CD4-positive, alpha-beta T cell (primary cell): ENCODE data around the gene ANKHD1. TPM values are rescaled to one million over a fixed set of nuclear protein-coding genes. Genes with fewer than 3 reads are reported as not detected.

Experiments used
- ATAC-seq: fragments of 200-7000 bp; cut with Tn5 transposase; one replicate; pipeline ENCODE4 v1.10.0; 2022; ENCODE audit warnings: mild to moderate bottlenecking; ENCODE audit not compliant: poor library complexity
- CTCF ChIA-PET: fragments of 350-600 bp; sonication (Branson Sonifier 250); formaldehyde crosslinking; loops from one replicate; lab custom pipeline; 2021; ENCODE audit warnings: antibody characterized with exemption, inconsistent platforms; lab: Charles Lee
- POLR2A ChIA-PET: fragments of 350-600 bp; sonication (Branson Sonifier 250); formaldehyde crosslinking; loops from one replicate; lab custom pipeline; 2021; ENCODE audit warnings: antibody characterized with exemption, inconsistent platforms; lab: Charles Lee
- DNase-seq, 14 experiments: peaks; one replicate each; pipeline ENCODE4 v3.0.0-alpha.2; 2013 to 2020; ENCODE audit warnings: mixed read lengths in 2 of 14
- H3K27ac ChIP-seq, 2 donors: one replicate each; pipeline versions ENCODE4 v1.5.1 to v1.7.0; 2013; ENCODE audit warnings: low read length in 2 of 2, low read depth in 1 of 2, mild to moderate bottlenecking in 1 of 2
- H3K27me3 ChIP-seq, 2 experiments: 1 replicate in 1 of 2; 2 replicates in 1 of 2; pipeline versions ENCODE4 v1.6.1 to v1.7.0; 2013; ENCODE audit warnings: low read length in 2 of 2, control low read depth in 1 of 2, mild to moderate bottlenecking in 1 of 2, moderate library complexity in 1 of 2; ENCODE audit not compliant: insufficient read depth in 2 of 2, control insufficient read depth in 1 of 2
- H3K36me3 ChIP-seq: one replicate; pipeline ENCODE4 v1.6.1; 2013; ENCODE audit warnings: low read length, control low read depth; ENCODE audit not compliant: insufficient read depth
- H3K4me1 ChIP-seq: one replicate; pipeline ENCODE4 v1.6.1; 2013; ENCODE audit warnings: low read length, control low read depth; ENCODE audit not compliant: insufficient read depth
- H3K4me3 ChIP-seq: one replicate; pipeline ENCODE4 v1.5.1; 2013; ENCODE audit warnings: mild to moderate bottlenecking, low read length, moderate library complexity
- H3K9me3 ChIP-seq, 2 experiments: 1 replicate in 1 of 2; 2 replicates in 1 of 2; pipeline versions ENCODE4 v1.6.1 to v1.7.0; 2013; ENCODE audit warnings: low read length in 2 of 2, mild to moderate bottlenecking in 2 of 2, control low read depth in 1 of 2, moderate library complexity in 1 of 2; ENCODE audit not compliant: control insufficient read depth in 1 of 2, insufficient read depth in 1 of 2
- H3K27ac Mint-ChIP-seq: one replicate; pipeline ENCODE4 v1.8.0; 2020; ENCODE audit warnings: mixed read lengths
- H3K27me3 Mint-ChIP-seq: one replicate; pipeline ENCODE4 v1.8.0; 2021; ENCODE audit warnings: mixed read lengths
- H3K36me3 Mint-ChIP-seq: one replicate; pipeline ENCODE4 v1.8.0; 2021; ENCODE audit warnings: low read depth, mixed read lengths
- H3K4me1 Mint-ChIP-seq: one replicate; pipeline ENCODE4 v1.8.0; 2021; ENCODE audit warnings: low read depth, mixed read lengths
- H3K4me3 Mint-ChIP-seq: one replicate; pipeline ENCODE4 v1.8.0; 2020; ENCODE audit warnings: mild to moderate bottlenecking, mixed read lengths
- H3K9me3 Mint-ChIP-seq: one replicate; pipeline ENCODE4 v1.8.0; 2020; ENCODE audit warnings: mixed read lengths
- CTCF ChIP-seq: fragments of 200-600 bp; IDR thresholded peaks from one replicate; pipeline ENCODE4 v1.8.0; 2022; ENCODE audit warnings: antibody characterized with exemption, mild to moderate bottlenecking
- intact Hi-C, 2 experiments: fragments of 100-400 bp; cut with DNase I in 1 of 2; cut with micrococcal nuclease in 1 of 2; formaldehyde crosslinking; loops; one replicate each; pipeline versions ENCODE4 v1.15.1 to v1.9.0; 2023 to 2025; cut with DNase I, micrococcal nuclease
- total RNA-seq, 174 experiments: library from RNA in 2 of 174; stranded (reverse) in 2 of 174; gene quantifications; one replicate each; pipeline ENCODE4 v1.2.3 and lab custom pipeline; 2021 to 2026

ANKHD1 gene
- total RNA-seq, 2 experiments from 2014 or later, result 202 to 212 TPM

GRCh38 chr5:140554454-140554853 lies 152.8 kb downstream of the ANKHD1 start:
- H3K9me3 Mint-ChIP-seq, result no peaks in the 10 kb centered on the region
- Histone ChIP-seq H3K9me3 (no peaks in the 10 kb centered on the region), H3K4me3 (no peak overlapping the region), H3K27ac (no peak overlapping the region), H3K36me3 (peaks cover 34% of the 10 kb centered on the region), H3K4me1 (peaks cover 31% of the 10 kb centered on the region), H3K27me3 (no peaks in the 10 kb centered on the region)
- peak overlapping the region; percentile 81 for H3K27ac Mint-ChIP-seq
- no peak for ATAC-seq
- no peak for DNase-seq
- ChIA-PET CTCF (interaction anchor here (1.0 kb wide), 1 partner anchor 78 kb away, joined by 3 read pairs; the partner anchor contains the start of gene CD14), POLR2A (interaction anchor here (0.6 to 0.7 kb wide), 2 partner anchors 93 to 843 kb away, joined by 3 to 4 read pairs; partner anchors contain the start of genes IK and NDUFA2)
- peak overlapping the region; percentile 0 for H3K4me3 Mint-ChIP-seq
- intact Hi-C loops, result loop anchor here in 1 of 2 experiments (5.0 kb wide), 1 partner anchor 158 kb away; no protein-coding TSS in a partner anchor
- no peaks in the 10 kb centered on the region for H3K27me3 Mint-ChIP-seq
- TF ChIP-seq CTCF, result no peak
- peaks cover 55% of the 10 kb centered on the region for H3K36me3 Mint-ChIP-seq
- peaks cover 66% of the 10 kb centered on the region for H3K4me1 Mint-ChIP-seq

GRCh38 chr5:140555747-140556312 lies 154.2 kb downstream of the ANKHD1 start:
- Histone ChIP-seq H3K4me1 (peaks cover 27% of the 10 kb centered on the region), H3K4me3 (peak overlapping the region; percentile 89), H3K9me3 (no peaks in the 10 kb centered on the region), H3K27me3 (no peaks in the 10 kb centered on the region), H3K27ac (peak overlapping the region; percentile 16 to 94), H3K36me3 (peaks cover 26% of the 10 kb centered on the region)
- CTCF ChIA-PET, result interaction anchor here (2.4 kb wide), 1 partner anchor 8 kb away, joined by 14 read pairs; the partner anchor contains the start of gene EIF4EBP3
- DNase-seq (no peak), ATAC-seq (no peak)
- H3K4me1 Mint-ChIP-seq, result peaks cover 57% of the 10 kb centered on the region
- peak overlapping the region; percentile 81 for H3K27ac Mint-ChIP-seq
- intact Hi-C loops, result no loop called here
- POLR2A ChIA-PET, result interaction anchor here (0.6 to 1.5 kb wide), 4 partner anchors 9 to 170 kb away, joined by 3 to 9 read pairs (median 4); partner anchors contain the start of genes ANKHD1, EIF4EBP3, IK and NDUFA2
- H3K27me3 Mint-ChIP-seq, result no peaks in the 10 kb centered on the region
- no peaks in the 10 kb centered on the region for H3K9me3 Mint-ChIP-seq
- peak overlapping the region; percentile 92 for H3K4me3 Mint-ChIP-seq
- peaks cover 49% of the 10 kb centered on the region for H3K36me3 Mint-ChIP-seq
- no peak for TF ChIP-seq CTCF

- H3K36me3 Mint-ChIP-seq, result peaks cover 47% of the 10 kb centered on the region
- Histone ChIP-seq H3K36me3 (peaks cover 26% of the 10 kb centered on the region), H3K4me3 (peak overlapping the region; percentile 89), H3K9me3 (no peaks in the 10 kb centered on the region), H3K27ac (peak overlapping the region; percentile 90 to 94), H3K27me3 (no peaks in the 10 kb centered on the region), H3K4me1 (peaks cover 30% of the 10 kb centered on the region)
- DNase-seq (peak in 2 of 14 experiments; percentile 34 to 49), ATAC-seq (peak; percentile 51)
- no peak for TF ChIP-seq CTCF
- no peaks in the 10 kb centered on the region for H3K27me3 Mint-ChIP-seq
- H3K27ac Mint-ChIP-seq, result peak overlapping the region; percentile 81
- ChIA-PET CTCF (interaction anchor here (2.4 kb wide), 1 partner anchor 9 kb away, joined by 14 read pairs; the partner anchor contains the start of gene EIF4EBP3), POLR2A (interaction anchor here (0.6 to 1.5 kb wide), 10 partner anchors 9 to 169 kb away, joined by 3 to 43 read pairs (median 4); partner anchors contain the start of genes ANKHD1, EIF4EBP3, IK and NDUFA2)
- peaks cover 54% of the 10 kb centered on the region for H3K4me1 Mint-ChIP-seq
- H3K9me3 Mint-ChIP-seq, result no peaks in the 10 kb centered on the region
- peak overlapping the region; percentile 92 for H3K4me3 Mint-ChIP-seq
- intact Hi-C loops, result no loop called here
Measured at GRCh38 chr5:140556438-140556837, 154.8 kb downstream of the ANKHD1 start.
